ENCODE data around the gene RBBP6. TPM values are rescaled to one million over a fixed set of nuclear protein-coding genes. Genes with fewer than 3 reads are reported as not detected.

Gene RBBP6
- total RNA-seq, 1 experiment from 2014 or later = 54.8 TPM

GRCh38 chr16:24539850-24540601 lies 660 bp downstream of the RBBP6 start:
- H3K27me3 ChIP-seq (ENCODE audit: insufficient read depth, low read length) = no peaks in the 10 kb centered on the region
- H4K20me1 ChIP-seq (ENCODE audit: control insufficient read depth, insufficient read depth, insufficient read length) = no peaks in the 10 kb centered on the region
- peak overlapping the region; percentile 25 for H2BK120ac ChIP-seq (ENCODE audit: low read depth, low read length, poor library complexity, severe bottlenecking)
- peak overlapping the region; percentile 71 for H3K4me2 ChIP-seq (ENCODE audit: insufficient read depth, insufficient read length, low read length)
- Mint-ChIP-seq H3K36me3 (ENCODE audit: insufficient read depth in 1 of 3, low read depth in 3 of 3) (peaks cover 13 to 27% (median 15%) of the 10 kb centered on the region in 3 experiments; a peak in 6 of 7 replicates), H3K9me3 (peaks cover 2% of the 10 kb centered on the region in 2 experiments; a peak in 2 of 5 replicates), H3K4me3 (peak overlapping the region; percentile 98), H3K27ac (peak overlapping the region; percentile 90 to 98 (median 96)), H3K27me3 (ENCODE audit: low read depth) (no peaks in the 10 kb centered on the region), H3K4me1 (peaks cover 23 to 30% of the 10 kb centered on the region in 2 experiments)
- H2BK15ac ChIP-seq (ENCODE audit: low read depth, low read length) = no peak overlapping the region
- H3K14ac ChIP-seq (ENCODE audit: insufficient read depth, low read length) = peak overlapping the region; percentile 95
- peaks cover 8% of the 10 kb centered on the region for H3K23me2 ChIP-seq (ENCODE audit: insufficient read length, low read depth, low read length, poor library complexity, severe bottlenecking)
- H3K79me1 ChIP-seq (ENCODE audit: insufficient read depth, low read depth, low read length, poor library complexity, severe bottlenecking) = no peaks in the 10 kb centered on the region
- no peak overlapping the region for H2BK12ac ChIP-seq (ENCODE audit: insufficient read length, low read depth, low read length)
- peak overlapping the region; percentile 29 for H3K27ac ChIP-seq (ENCODE audit: insufficient read length, low read depth, low read length)
- TF ChIP-seq CTCF (conservative IDR thresholded peaks at IDR 0.05) = no peak
- no peak overlapping the region for H2AFZ ChIP-seq (ENCODE audit: low read length)
- WGBS (ENCODE audit: extremely low coverage, insufficient read length, low lambda C conversion rate) = no CpG with 5 or more reads among the region's 64 CpGs
- no peak overlapping the region for H2AK5ac ChIP-seq (ENCODE audit: insufficient read length, low read length)
- H2BK5ac ChIP-seq (ENCODE audit: insufficient read length, low read length) = no peak overlapping the region
- H3K79me2 ChIP-seq (ENCODE audit: insufficient read depth, low read length) = peaks cover 41% of the 10 kb centered on the region; the same call in 1 of the 2 replicates
- no peak overlapping the region for H3K23ac ChIP-seq (ENCODE audit: insufficient read length, low read depth, low read length)
- peak overlapping the region; percentile 57 for H3T11ph ChIP-seq (ENCODE audit: low read length)
- H3K4me1 ChIP-seq (ENCODE audit: insufficient read depth, low read length) = no peaks in the 10 kb centered on the region
- no peak overlapping the region for H2BK20ac ChIP-seq (ENCODE audit: low read depth, low read length, poor library complexity, severe bottlenecking)
- no peak overlapping the region for H4K8ac ChIP-seq (replicated peaks; ENCODE audit: insufficient read length, low read depth, low read length)
- H4K5ac ChIP-seq (ENCODE audit: insufficient read length, low read depth, low read length) = no peak overlapping the region
- H3K9me3 ChIP-seq (ENCODE audit: control insufficient read depth, low read depth, low read length) = no peaks in the 10 kb centered on the region
- no peak overlapping the region for H3K56ac ChIP-seq (ENCODE audit: insufficient read length, low read depth, low read length)
- DNase-seq = no peak
- peak overlapping the region; percentile 64 for H3K4ac ChIP-seq (ENCODE audit: low read depth, low read length)
- H3K9ac ChIP-seq (ENCODE audit: extremely low read depth, insufficient read length, low read length) = peak overlapping the region; percentile 86
- H4K91ac ChIP-seq (ENCODE audit: insufficient read length, low read depth, low read length) = peak overlapping the region; percentile 24
- peak overlapping the region; percentile 96 for H3K18ac ChIP-seq (ENCODE audit: insufficient read length, low read depth, low read length)

Measured in H9 (cell line).